Endothelial cell (in vitro differentiated cells): Measurements from ENCODE around the gene ZMIZ1. TPM values are rescaled to one million over a fixed set of nuclear protein-coding genes. Genes with fewer than 3 reads are reported as not detected.

Experiments used
- DNase-seq: peaks from one replicate; pipeline ENCODE4 v3.0.0; 2021; ENCODE audit warnings: low spot score
- H3K27ac Mint-ChIP-seq: one replicate; pipeline ENCODE4 v1.8.0; 2021; ENCODE audit warnings: mixed read lengths, inconsistent platforms; ENCODE audit not compliant: unreplicated experiment
- H3K27me3 Mint-ChIP-seq: one replicate; pipeline ENCODE4 v1.8.0; 2021; ENCODE audit warnings: mild to moderate bottlenecking, moderate library complexity, mixed read lengths, inconsistent platforms; ENCODE audit not compliant: unreplicated experiment
- H3K36me3 Mint-ChIP-seq: one replicate; pipeline ENCODE4 v1.8.0; 2021; ENCODE audit warnings: mild to moderate bottlenecking, low read depth, mixed read lengths, inconsistent platforms; ENCODE audit not compliant: unreplicated experiment
- H3K4me1 Mint-ChIP-seq: one replicate; pipeline ENCODE4 v1.8.0; 2021; ENCODE audit warnings: mild to moderate bottlenecking, mixed read lengths, inconsistent platforms; ENCODE audit not compliant: unreplicated experiment
- H3K4me3 Mint-ChIP-seq: one replicate; pipeline ENCODE4 v1.8.0; 2021; ENCODE audit warnings: mild to moderate bottlenecking, mixed read lengths, inconsistent platforms; ENCODE audit not compliant: unreplicated experiment
- H3K9me3 Mint-ChIP-seq: one replicate; pipeline ENCODE4 v1.8.0; 2021; ENCODE audit warnings: mixed read lengths, inconsistent platforms; ENCODE audit not compliant: unreplicated experiment
- total RNA-seq: library from RNA; stranded (reverse); fragmentation: NEBNext Ultra II Directional; extraction: Animal tissue kit (Norgen Biotek cat#: 25700); gene quantifications from one replicate; pipeline ENCODE4 v1.2.1, GENCODE V29; 2021; ENCODE audit not compliant: unreplicated experiment
- TF ChIP-seq, protein P1 (sequence below): fragments of 200-600 bp; sonication (generic); IDR thresholded peaks from one replicate; pipeline ENCODE4 v1.5.0; 2021; ENCODE audit warnings: antibody characterized with exemption; ENCODE audit not compliant: unreplicated experiment

The ZMIZ1 gene
- total RNA-seq, 1 donor from 2014 or later: 102 TPM

DNA sequence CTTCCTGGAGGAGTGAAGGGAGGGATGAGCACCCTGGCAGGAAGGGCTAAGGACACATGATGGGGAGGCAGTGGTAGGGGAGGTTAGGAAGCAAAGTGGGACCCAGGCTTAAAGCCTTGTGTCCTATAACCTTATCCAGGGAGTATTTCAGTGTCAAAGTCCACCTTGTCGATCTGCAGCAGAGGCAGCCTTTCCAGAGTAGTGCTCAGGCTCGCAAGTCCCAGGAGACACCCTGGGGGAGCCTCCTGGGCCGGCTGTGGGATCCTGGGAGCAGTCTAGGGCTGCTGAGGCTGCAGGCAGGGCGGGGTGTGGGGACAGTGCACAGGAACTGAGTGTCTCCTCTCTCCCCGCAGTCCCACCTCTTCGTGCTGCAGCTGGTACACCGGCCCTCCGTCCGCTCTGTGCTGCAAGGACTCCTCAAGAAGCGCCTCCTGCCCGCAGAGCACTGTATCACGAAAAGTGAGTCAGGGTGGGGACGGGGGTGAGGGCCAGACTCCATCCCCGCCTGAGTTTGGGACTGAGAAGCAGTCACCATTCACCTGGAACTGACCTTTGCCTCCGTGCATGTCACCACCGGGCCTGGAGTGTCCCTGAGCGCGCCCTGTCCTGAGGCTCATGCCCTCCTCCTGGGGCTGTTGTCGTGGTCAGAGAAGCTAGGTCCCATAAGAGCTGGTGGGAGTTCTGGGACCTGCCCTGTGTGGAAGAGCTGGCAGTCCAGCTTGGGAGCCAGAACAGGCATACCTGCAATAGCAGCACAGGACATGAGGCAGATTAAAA lies 233.2 kb downstream of the ZMIZ1 start:
- DNase-seq: no peak
- no peaks in the 10 kb centered on the region for H3K4me1 Mint-ChIP-seq
- TF ChIP-seq, protein P1, sequence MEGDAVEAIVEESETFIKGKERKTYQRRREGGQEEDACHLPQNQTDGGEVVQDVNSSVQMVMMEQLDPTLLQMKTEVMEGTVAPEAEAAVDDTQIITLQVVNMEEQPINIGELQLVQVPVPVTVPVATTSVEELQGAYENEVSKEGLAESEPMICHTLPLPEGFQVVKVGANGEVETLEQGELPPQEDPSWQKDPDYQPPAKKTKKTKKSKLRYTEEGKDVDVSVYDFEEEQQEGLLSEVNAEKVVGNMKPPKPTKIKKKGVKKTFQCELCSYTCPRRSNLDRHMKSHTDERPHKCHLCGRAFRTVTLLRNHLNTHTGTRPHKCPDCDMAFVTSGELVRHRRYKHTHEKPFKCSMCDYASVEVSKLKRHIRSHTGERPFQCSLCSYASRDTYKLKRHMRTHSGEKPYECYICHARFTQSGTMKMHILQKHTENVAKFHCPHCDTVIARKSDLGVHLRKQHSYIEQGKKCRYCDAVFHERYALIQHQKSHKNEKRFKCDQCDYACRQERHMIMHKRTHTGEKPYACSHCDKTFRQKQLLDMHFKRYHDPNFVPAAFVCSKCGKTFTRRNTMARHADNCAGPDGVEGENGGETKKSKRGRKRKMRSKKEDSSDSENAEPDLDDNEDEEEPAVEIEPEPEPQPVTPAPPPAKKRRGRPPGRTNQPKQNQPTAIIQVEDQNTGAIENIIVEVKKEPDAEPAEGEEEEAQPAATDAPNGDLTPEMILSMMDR: no peak
- no peaks in the 10 kb centered on the region for H3K9me3 Mint-ChIP-seq
- H3K4me3 Mint-ChIP-seq: no peak overlapping the region
- H3K36me3 Mint-ChIP-seq: peaks cover 39% of the 10 kb centered on the region
- peaks cover 20% of the 10 kb centered on the region for H3K27me3 Mint-ChIP-seq
- no peak overlapping the region for H3K27ac Mint-ChIP-seq

DNA sequence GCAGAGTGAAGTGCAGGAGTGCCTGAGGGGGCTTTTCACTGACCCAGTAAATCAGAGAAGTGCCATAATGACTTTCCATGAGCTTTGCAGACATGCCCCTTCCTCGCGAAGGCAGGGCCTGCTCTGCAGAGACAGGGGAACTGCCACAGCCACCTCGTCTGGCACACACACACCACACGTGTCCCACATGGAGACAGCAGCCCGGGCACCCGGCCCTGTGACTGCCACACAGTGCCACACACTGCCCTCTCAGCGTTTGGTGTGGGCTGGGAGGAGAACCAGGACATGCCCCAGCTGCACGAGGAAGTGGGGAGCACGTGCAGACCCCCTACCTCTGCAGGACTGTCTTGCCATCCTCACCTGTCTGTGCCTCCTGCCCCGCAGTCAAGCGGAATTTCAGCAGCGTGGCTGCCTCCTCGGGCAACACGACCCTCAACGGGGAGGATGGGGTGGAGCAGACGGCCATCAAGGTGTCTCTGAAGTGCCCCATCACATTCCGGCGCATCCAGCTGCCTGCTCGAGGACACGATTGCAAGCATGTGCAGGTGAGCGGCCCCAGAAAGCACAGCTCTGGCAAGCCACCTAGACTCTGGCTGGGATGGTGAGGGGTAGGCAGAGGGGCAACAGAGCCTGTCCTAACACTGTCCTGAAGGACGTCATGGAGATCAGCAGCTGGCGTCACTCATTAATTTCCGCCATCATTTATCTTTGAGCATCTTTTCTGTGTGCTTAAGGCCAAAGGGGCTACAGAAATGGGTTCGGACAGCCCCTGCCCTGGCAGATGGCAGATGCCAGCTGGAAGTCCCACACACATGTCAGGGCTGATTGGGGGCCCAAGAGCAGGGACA lies 235.1 kb downstream of the ZMIZ1 start:
- Mint-ChIP-seq H3K4me1 (no peaks in the 10 kb centered on the region), H3K36me3 (peaks cover 44% of the 10 kb centered on the region), H3K27me3 (peaks cover 18% of the 10 kb centered on the region), H3K4me3 (no peak overlapping the region), H3K9me3 (no peaks in the 10 kb centered on the region), H3K27ac (no peak overlapping the region)
- TF ChIP-seq, protein P1: no peak
- DNase-seq: no peak

DNA sequence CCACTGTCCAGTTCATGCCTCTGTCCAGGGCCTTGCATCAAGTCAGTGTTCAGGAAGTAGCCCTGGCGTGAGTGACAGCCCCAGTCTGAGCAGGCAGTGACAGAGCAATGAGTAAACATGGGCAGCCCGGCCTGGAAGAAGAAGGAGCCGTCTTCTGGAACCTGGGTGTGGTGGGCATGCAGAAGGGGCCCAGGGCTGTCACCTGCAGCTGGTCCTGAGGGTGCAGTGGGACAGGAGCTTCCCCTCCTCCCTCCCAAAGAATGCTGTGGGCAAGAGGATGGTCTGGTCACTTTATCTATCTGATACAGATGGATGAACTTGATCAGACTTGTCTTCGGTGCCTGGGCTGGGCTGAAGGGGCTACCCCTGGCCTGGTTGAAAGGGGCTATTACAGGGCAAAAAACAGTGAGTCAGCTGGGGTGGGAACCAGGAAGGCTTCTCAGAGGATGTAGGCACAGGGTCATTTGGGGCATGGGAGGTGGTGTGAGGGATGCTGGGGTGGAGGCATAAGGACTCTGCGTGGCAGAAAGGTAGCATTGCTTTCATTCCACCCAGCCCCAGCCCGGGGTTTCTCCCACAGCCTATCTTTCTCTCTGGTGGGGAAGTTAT lies 235.8 kb downstream of the ZMIZ1 start:
- H3K27ac Mint-ChIP-seq: peak overlapping the region; percentile 81
- H3K36me3 Mint-ChIP-seq: peaks cover 42% of the 10 kb centered on the region
- TF ChIP-seq, protein P1: no peak
- H3K4me3 Mint-ChIP-seq: no peak overlapping the region
- DNase-seq: no peak
- H3K9me3 Mint-ChIP-seq: no peaks in the 10 kb centered on the region
- peaks cover 22% of the 10 kb centered on the region for H3K27me3 Mint-ChIP-seq
- H3K4me1 Mint-ChIP-seq: peaks cover 3% of the 10 kb centered on the region

DNA sequence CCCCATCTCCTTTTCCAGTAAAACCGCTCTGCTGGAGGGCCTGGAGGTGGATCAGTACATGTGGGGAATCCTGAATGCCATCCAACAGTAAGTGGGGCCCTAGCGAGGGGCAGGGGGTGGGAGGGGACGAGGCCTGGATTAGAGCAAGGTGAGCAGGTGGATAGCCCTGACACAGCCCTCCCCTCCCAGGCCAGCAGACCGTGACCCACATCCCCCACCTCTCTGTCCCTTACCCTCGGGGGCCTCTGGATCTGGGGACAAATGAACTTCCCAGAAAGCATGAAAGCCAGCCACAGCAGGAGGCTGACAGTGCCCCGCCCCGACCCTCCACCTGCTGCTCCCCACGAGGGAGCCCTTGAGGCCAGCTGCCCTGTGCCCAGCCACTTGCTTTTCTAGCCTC lies 236.7 kb downstream of the ZMIZ1 start:
- peaks cover 38% of the 10 kb centered on the region for H3K36me3 Mint-ChIP-seq
- peaks cover 19% of the 10 kb centered on the region for H3K27me3 Mint-ChIP-seq
- peaks cover 4% of the 10 kb centered on the region for H3K4me1 Mint-ChIP-seq
- TF ChIP-seq, protein P1: no peak
- H3K9me3 Mint-ChIP-seq: no peaks in the 10 kb centered on the region
- DNase-seq: no peak
- no peak overlapping the region for H3K4me3 Mint-ChIP-seq
- H3K27ac Mint-ChIP-seq: no peak overlapping the region
